Muscle of leg (tissue), 11 donors: ENCODE data around the gene CCDC150. TPM values are rescaled to one million over a fixed set of nuclear protein-coding genes. Genes with fewer than 3 reads are reported as not detected.
A peak's percentile ranks its signal among the peaks of the same experiment; 100 is the strongest.
"Not testable (repeated sequence)": the region's sequence is repeated elsewhere in the genome, so short reads cannot be mapped to it uniquely, and the experiment has no call there.

Experiments
- DNase-seq: peaks from one replicate; pipeline ENCODE4 v3.0.0; 2013
- H3K27ac ChIP-seq: one replicate; pipeline ENCODE4 v1.5.1; 2013; ENCODE audit warnings: mild to moderate bottlenecking, low read length, control low read depth
- H3K27me3 ChIP-seq: one replicate; pipeline ENCODE4 v1.6.1; 2013; ENCODE audit warnings: low read length; ENCODE audit not compliant: control insufficient read depth, insufficient read depth
- H3K36me3 ChIP-seq: one replicate; pipeline ENCODE4 v1.6.1; 2013; ENCODE audit warnings: low read length; ENCODE audit not compliant: control insufficient read depth, insufficient read depth
- H3K4me1 ChIP-seq: one replicate; pipeline ENCODE4 v1.6.1; 2013; ENCODE audit warnings: low read length; ENCODE audit not compliant: control insufficient read depth, insufficient read depth
- H3K4me3 ChIP-seq: one replicate; pipeline ENCODE4 v1.5.1; 2013; ENCODE audit warnings: low read length, control low read depth
- H3K9me3 ChIP-seq: replicated peaks from 2 replicates; pipeline ENCODE4 v1.6.1; 2013; ENCODE audit warnings: low read depth, low read length; ENCODE audit not compliant: control insufficient read depth
- WGBS: methylation state at CpG from one replicate; pipeline ENCODE4 v1.1.5; 2013; ENCODE audit warnings: missing lambda C conversion rate; ENCODE audit not compliant: insufficient coverage; 5-methylcytosine and 5-hydroxymethylcytosine counted together
- polyA plus RNA-seq, 8 donors: library from polyadenylated mRNA; unstranded; fragments of 120-200 nt; gene quantifications; one replicate each; pipeline versions ENCODE4 v1.2.1 to v1.2.3, GENCODE V29; 2013; ENCODE audit warnings: inconsistent platforms in 1 of 8, low replicate concordance in 1 of 8; ENCODE audit not compliant: insufficient read length in 8 of 8, insufficient read depth in 1 of 8
- total RNA-seq: library from RNA; stranded (reverse); fragments of 120-200 nt; gene quantifications from one replicate; pipeline ENCODE4 v1.2.4, GENCODE V29; 2013

Gene CCDC150
- total and polyA plus RNA-seq, 9 donors, result 2.1 to 6.2 (median 4.5) TPM

- Histone ChIP-seq H3K27me3 (no peaks in the 10 kb centered on the region), H3K9me3 (no peaks in the 10 kb centered on the region), H3K36me3 (peaks cover 2% of the 10 kb centered on the region), H3K4me1 (no peaks in the 10 kb centered on the region), H3K4me3 (no peak overlapping the region), H3K27ac (no peak overlapping the region)
- WGBS, result no CpG with 5 or more reads among the region's 2 CpGs
- DNase-seq, result no peak
These were observed 89.9 kb downstream of the CCDC150 start for GRCh38 chr2:196729418-196729817.

GRCh38 chr2:196736646-196737045 lies 97.1 kb downstream of the CCDC150 start:
- not testable (repeated sequence) for H3K27ac ChIP-seq, H3K9me3 ChIP-seq, H3K4me3 ChIP-seq, DNase-seq, H3K36me3 ChIP-seq, H3K27me3 ChIP-seq, H3K4me1 ChIP-seq

GRCh38 chr2:196737046-196737445 lies 97.5 kb downstream of the CCDC150 start:
- Histone ChIP-seq H3K4me3 (no peak overlapping the region), H3K27ac (no peak overlapping the region), H3K36me3 (peaks cover 2% of the 10 kb centered on the region), H3K9me3 (peaks cover 3% of the 10 kb centered on the region), H3K27me3 (no peaks in the 10 kb centered on the region), H3K4me1 (no peaks in the 10 kb centered on the region)
- no CpG with 5 or more reads among the region's 2 CpGs for WGBS
- no peak for DNase-seq

GRCh38 chr2:196739031-196739430 lies 99.5 kb downstream of the CCDC150 start:
- Histone ChIP-seq H3K4me1 (no peaks in the 10 kb centered on the region), H3K27me3 (no peaks in the 10 kb centered on the region), H3K9me3 (peaks cover 3% of the 10 kb centered on the region), H3K27ac (no peak overlapping the region), H3K4me3 (no peak overlapping the region), H3K36me3 (no peaks in the 10 kb centered on the region)
- 93% methylated on average over 3 of the region's 5 CpGs for WGBS
- no peak for DNase-seq

GRCh38 chr2:196742216-196742615 lies 102.7 kb downstream of the CCDC150 start:
- WGBS, result no CpG with 5 or more reads among the region's 3 CpGs
- H3K27ac ChIP-seq, result no peak overlapping the region
- no peaks in the 10 kb centered on the region for H3K27me3 ChIP-seq
- no peaks in the 10 kb centered on the region for H3K36me3 ChIP-seq
- no peak overlapping the region for H3K4me3 ChIP-seq
- no peaks in the 10 kb centered on the region for H3K4me1 ChIP-seq
- H3K9me3 ChIP-seq, result peaks cover 3% of the 10 kb centered on the region
- no peak for DNase-seq

- H3K36me3 ChIP-seq, result no peaks in the 10 kb centered on the region
- DNase-seq, result peak; percentile 15
- H3K4me3 ChIP-seq, result no peak overlapping the region
- 82% methylated on average over 3 of the region's 3 CpGs for WGBS
- H3K9me3 ChIP-seq, result peaks cover 3% of the 10 kb centered on the region
- no peak overlapping the region for H3K27ac ChIP-seq
- no peaks in the 10 kb centered on the region for H3K27me3 ChIP-seq
- H3K4me1 ChIP-seq, result no peaks in the 10 kb centered on the region
These were observed 103.2 kb downstream of the CCDC150 start for GRCh38 chr2:196742685-196743084.

- no peaks in the 10 kb centered on the region for H3K4me1 ChIP-seq
- H3K27ac ChIP-seq, result no peak overlapping the region
- DNase-seq, result no peak
- H3K36me3 ChIP-seq, result no peaks in the 10 kb centered on the region
- no peak overlapping the region for H3K4me3 ChIP-seq
- WGBS, result 82% methylated on average over 2 of the region's 7 CpGs
- no peaks in the 10 kb centered on the region for H3K27me3 ChIP-seq
- no peaks in the 10 kb centered on the region for H3K9me3 ChIP-seq
These were observed 103.7 kb downstream of the CCDC150 start for GRCh38 chr2:196743165-196743564.

GRCh38 chr2:196745711-196746110 lies 106.2 kb downstream of the CCDC150 start:
- no peaks in the 10 kb centered on the region for H3K9me3 ChIP-seq
- no peaks in the 10 kb centered on the region for H3K36me3 ChIP-seq
- H3K27ac ChIP-seq, result no peak overlapping the region
- no peak for DNase-seq
- no peak overlapping the region for H3K4me3 ChIP-seq
- H3K27me3 ChIP-seq, result no peaks in the 10 kb centered on the region
- no peaks in the 10 kb centered on the region for H3K4me1 ChIP-seq

- H3K9me3 ChIP-seq, result no peaks in the 10 kb centered on the region
- no peak overlapping the region for H3K27ac ChIP-seq
- no peaks in the 10 kb centered on the region for H3K4me1 ChIP-seq
- DNase-seq, result no peak
- no peaks in the 10 kb centered on the region for H3K36me3 ChIP-seq
- no CpG with 5 or more reads among the region's 1 CpG for WGBS
- no peak overlapping the region for H3K4me3 ChIP-seq
- H3K27me3 ChIP-seq, result no peaks in the 10 kb centered on the region
These were observed 107.9 kb downstream of the CCDC150 start for GRCh38 chr2:196747400-196747799.

- Histone ChIP-seq H3K9me3 (no peaks in the 10 kb centered on the region), H3K27me3 (no peaks in the 10 kb centered on the region), H3K4me3 (no peak overlapping the region), H3K4me1 (no peaks in the 10 kb centered on the region), H3K36me3 (no peaks in the 10 kb centered on the region), H3K27ac (no peak overlapping the region)
- no peak for DNase-seq
- WGBS, result no CpG with 5 or more reads among the region's 2 CpGs
These were observed 108.6 kb downstream of the CCDC150 start for GRCh38 chr2:196748123-196748522.

- H3K4me3 ChIP-seq, result no peak overlapping the region
- peaks cover 2% of the 10 kb centered on the region for H3K9me3 ChIP-seq
- WGBS, result no CpG with 5 or more reads among the region's 4 CpGs
- no peaks in the 10 kb centered on the region for H3K36me3 ChIP-seq
- no peak overlapping the region for H3K27ac ChIP-seq
- DNase-seq, result no peak
- no peaks in the 10 kb centered on the region for H3K27me3 ChIP-seq
- no peaks in the 10 kb centered on the region for H3K4me1 ChIP-seq
These were observed 110.9 kb downstream of the CCDC150 start for GRCh38 chr2:196750291-196750923.
